Activated naive CD8-positive, alpha-beta T cell treated with anti-CD3 and anti-CD28 coated beads, Interleukin-2, amount 50 U/mL, for 24 hours (primary cell): ENCODE measurements around the gene MRPL17.

Experiments
- ATAC-seq: fragments of 150-1000 bp; cut with Tn5 transposase; one replicate; pipeline ENCODE4 v1.10.0; 2021
- DNase-seq: peaks from one replicate; pipeline ENCODE4 v3.0.0; 2021
- H3K27ac Mint-ChIP-seq: one replicate; pipeline ENCODE4 v1.8.0; 2021; ENCODE audit warnings: mild to moderate bottlenecking, mixed read lengths
- H3K27me3 Mint-ChIP-seq: one replicate; pipeline ENCODE4 v1.8.0; 2021; ENCODE audit warnings: mixed read lengths
- H3K36me3 Mint-ChIP-seq: one replicate; pipeline ENCODE4 v1.8.0; 2021; ENCODE audit warnings: low read depth, mixed read lengths
- H3K4me1 Mint-ChIP-seq: one replicate; pipeline ENCODE4 v1.8.0; 2021; ENCODE audit warnings: mixed read lengths
- H3K4me3 Mint-ChIP-seq: one replicate; pipeline ENCODE4 v1.8.0; 2021; ENCODE audit warnings: mild to moderate bottlenecking, moderate library complexity, mixed read lengths
- H3K9me3 Mint-ChIP-seq: one replicate; pipeline ENCODE4 v1.8.0; 2021; ENCODE audit warnings: mixed read lengths

MRPL17 gene

DNA sequence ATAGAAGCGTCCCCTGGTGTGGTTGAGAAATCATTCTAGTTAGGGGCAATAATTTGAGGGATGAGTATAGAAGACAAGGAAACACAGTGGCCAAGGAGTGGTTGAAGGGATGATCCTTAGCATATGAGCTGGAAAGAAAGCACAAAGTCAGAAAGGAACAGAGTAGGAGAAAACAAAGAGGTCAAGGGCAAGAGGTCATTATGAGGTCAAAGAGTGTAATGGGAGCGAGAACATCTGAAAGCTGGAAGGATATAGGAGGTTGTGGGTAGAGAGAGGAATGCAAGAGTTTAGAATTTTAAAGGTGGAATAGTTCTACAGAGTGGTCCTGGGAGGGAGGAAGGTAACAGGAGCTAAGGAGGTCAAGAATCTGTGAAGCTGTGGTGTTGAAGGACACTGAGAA lies 29.5 kb downstream of the MRPL17 start:
- H3K27ac Mint-ChIP-seq, result no peak overlapping the region
- H3K36me3 Mint-ChIP-seq, result no peaks in the 10 kb centered on the region
- H3K27me3 Mint-ChIP-seq, result peaks cover 11% of the 10 kb centered on the region
- peaks cover 4% of the 10 kb centered on the region for H3K4me1 Mint-ChIP-seq
- no peak overlapping the region for H3K4me3 Mint-ChIP-seq
- DNase-seq (no peak), ATAC-seq (no peak)
- H3K9me3 Mint-ChIP-seq, result no peaks in the 10 kb centered on the region

DNA sequence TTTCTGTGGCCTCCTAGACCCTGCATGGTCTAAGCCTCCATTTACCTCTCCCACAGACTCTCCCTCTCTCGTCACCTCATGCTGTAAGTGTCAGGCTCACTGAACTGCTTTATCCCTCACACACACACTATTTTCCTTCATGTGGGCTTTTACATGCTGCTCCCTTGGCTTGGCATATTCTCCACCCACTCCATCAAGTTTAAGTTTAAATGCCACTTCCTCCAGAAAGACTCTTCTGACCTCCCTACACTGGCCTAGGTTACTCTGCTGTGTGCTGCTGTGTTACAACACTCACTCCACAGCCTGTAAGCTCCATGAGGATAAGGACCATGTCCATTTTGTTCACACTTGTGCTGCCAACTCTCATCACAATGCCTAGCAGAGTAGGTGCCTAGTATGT lies 30.0 kb downstream of the MRPL17 start:
- Mint-ChIP-seq H3K4me1 (peaks cover 4% of the 10 kb centered on the region), H3K4me3 (no peak overlapping the region), H3K27ac (no peak overlapping the region), H3K36me3 (no peaks in the 10 kb centered on the region), H3K9me3 (no peaks in the 10 kb centered on the region), H3K27me3 (peaks cover 11% of the 10 kb centered on the region)
- DNase-seq (no peak), ATAC-seq (no peak)

DNA sequence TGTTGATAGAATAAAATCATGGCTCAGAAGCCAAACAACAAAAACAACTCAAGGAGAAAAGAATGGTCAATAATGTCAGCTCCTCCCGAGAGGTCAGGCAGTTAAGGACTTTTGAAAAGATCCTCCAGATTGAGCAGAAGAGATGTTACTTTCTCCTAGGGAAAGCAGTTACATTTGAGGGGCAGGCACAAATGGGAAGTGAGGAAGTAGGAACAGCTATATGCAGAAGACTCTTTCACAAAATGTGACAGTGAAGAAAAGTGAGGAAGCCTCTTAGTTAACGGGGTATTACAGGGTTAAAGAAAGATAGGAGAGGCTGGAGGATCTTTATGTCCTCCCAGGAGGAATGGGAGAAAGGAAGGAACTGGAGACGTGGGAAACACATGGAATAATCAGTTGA lies 31.0 kb downstream of the MRPL17 start:
- H3K9me3 Mint-ChIP-seq, result no peaks in the 10 kb centered on the region
- H3K27me3 Mint-ChIP-seq, result peaks cover 11% of the 10 kb centered on the region
- H3K36me3 Mint-ChIP-seq, result no peaks in the 10 kb centered on the region
- H3K27ac Mint-ChIP-seq, result no peak overlapping the region
- H3K4me3 Mint-ChIP-seq, result no peak overlapping the region
- no peak for DNase-seq
- H3K4me1 Mint-ChIP-seq, result peaks cover 4% of the 10 kb centered on the region
- ATAC-seq, result no peak

DNA sequence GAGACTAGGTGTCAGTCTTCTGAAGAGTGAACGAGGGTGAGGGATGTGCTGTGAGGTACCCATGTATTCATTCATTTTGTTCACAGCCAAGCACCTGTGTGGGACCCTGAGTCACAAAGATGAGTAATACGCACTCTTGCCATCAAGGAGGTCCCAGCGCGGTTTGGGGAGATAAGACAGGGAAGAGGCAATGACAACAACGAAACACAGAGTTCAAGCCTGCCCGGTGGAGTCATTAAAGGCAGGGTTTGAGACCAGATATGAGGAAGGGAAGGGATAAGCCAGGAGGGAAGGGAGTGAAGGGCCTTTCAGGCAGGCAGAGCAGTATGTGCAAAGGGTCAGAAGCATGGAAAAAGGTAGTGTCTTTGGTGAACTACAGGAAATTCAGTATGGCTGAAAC lies 32.2 kb downstream of the MRPL17 start:
- peaks cover 1% of the 10 kb centered on the region for H3K4me1 Mint-ChIP-seq
- DNase-seq, result peak; percentile 47
- H3K36me3 Mint-ChIP-seq, result no peaks in the 10 kb centered on the region
- H3K27me3 Mint-ChIP-seq, result peaks cover 1% of the 10 kb centered on the region
- H3K27ac Mint-ChIP-seq, result no peak overlapping the region
- H3K4me3 Mint-ChIP-seq, result no peak overlapping the region
- H3K9me3 Mint-ChIP-seq, result no peaks in the 10 kb centered on the region
- peak; percentile 87 for ATAC-seq

DNA sequence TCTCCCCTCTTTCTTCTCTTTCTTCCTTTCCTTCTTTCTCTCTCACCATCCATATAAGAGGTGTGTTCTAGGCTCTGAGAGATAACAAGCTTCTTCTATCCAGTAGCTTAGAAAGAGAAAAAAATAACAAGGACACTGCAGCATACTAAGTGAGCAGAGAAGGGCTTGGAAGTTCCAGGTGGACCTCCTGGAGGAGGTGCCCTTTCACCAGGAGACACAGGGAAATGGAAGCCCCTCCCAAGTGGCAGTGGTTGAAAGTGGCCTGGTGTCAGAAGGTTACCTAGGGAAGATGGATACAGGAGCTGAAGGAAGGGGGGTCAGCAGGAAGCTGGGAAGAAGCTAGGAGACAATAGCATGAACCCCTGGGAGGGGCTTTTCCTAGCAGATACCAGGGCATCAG lies 33.0 kb downstream of the MRPL17 start:
- no peak overlapping the region for H3K27ac Mint-ChIP-seq
- no peak overlapping the region for H3K4me3 Mint-ChIP-seq
- no peak for DNase-seq
- H3K27me3 Mint-ChIP-seq, result no peaks in the 10 kb centered on the region
- no peak for ATAC-seq
- H3K36me3 Mint-ChIP-seq, result no peaks in the 10 kb centered on the region
- H3K9me3 Mint-ChIP-seq, result no peaks in the 10 kb centered on the region
- H3K4me1 Mint-ChIP-seq, result no peaks in the 10 kb centered on the region

DNA sequence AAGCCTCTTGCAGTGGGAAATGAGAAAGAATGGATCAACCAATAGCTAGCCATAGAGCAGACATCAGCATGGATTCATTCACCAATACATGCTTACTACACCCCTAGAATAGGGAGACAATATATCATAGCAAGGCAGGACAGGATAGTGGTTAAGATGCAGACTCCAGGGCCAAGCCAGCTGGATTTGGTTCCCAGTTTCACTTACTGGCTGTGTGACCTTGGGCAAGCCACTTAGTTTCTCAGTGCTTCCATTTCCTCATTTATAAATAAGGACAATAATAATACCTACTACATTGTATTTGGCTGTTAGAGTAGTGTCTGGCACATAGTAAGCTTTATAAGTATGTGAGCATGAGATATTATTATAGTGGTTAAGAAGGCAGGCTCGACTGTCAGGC lies 34.6 kb downstream of the MRPL17 start:
- H3K4me1 Mint-ChIP-seq, result no peaks in the 10 kb centered on the region
- ATAC-seq, result no peak

DNA sequence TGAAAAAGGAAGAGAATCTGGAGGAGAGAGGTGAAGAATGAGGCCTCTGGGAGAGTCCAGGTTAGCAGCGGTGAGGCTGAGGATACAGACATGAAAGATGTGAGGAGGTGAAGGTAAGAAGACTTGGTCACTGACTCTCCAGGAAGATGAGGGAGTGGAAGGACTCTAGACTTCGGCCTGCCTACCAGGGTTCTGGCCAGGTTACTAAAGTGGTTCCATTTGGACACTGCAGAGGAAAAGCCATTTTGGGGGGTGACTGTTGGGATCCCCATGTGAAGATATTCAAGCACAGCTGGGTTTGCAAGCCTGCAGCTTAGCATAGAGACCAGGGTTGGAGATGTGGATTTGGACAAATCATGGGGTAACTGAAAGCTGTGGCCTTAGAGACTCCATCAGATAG lies 35.3 kb downstream of the MRPL17 start:
- DNase-seq (no peak), ATAC-seq (no peak)
- Mint-ChIP-seq H3K4me3 (no peak overlapping the region), H3K36me3 (no peaks in the 10 kb centered on the region), H3K4me1 (no peaks in the 10 kb centered on the region), H3K27ac (no peak overlapping the region), H3K27me3 (no peaks in the 10 kb centered on the region), H3K9me3 (no peaks in the 10 kb centered on the region)

More for the DNA sequence above, 34.6 kb downstream of the MRPL17 start:
- H3K36me3 Mint-ChIP-seq, result no peaks in the 10 kb centered on the region
- H3K27me3 Mint-ChIP-seq, result no peaks in the 10 kb centered on the region
- no peak for DNase-seq
- H3K27ac Mint-ChIP-seq, result no peak overlapping the region
- H3K9me3 Mint-ChIP-seq, result no peaks in the 10 kb centered on the region
- no peak overlapping the region for H3K4me3 Mint-ChIP-seq

DNA sequence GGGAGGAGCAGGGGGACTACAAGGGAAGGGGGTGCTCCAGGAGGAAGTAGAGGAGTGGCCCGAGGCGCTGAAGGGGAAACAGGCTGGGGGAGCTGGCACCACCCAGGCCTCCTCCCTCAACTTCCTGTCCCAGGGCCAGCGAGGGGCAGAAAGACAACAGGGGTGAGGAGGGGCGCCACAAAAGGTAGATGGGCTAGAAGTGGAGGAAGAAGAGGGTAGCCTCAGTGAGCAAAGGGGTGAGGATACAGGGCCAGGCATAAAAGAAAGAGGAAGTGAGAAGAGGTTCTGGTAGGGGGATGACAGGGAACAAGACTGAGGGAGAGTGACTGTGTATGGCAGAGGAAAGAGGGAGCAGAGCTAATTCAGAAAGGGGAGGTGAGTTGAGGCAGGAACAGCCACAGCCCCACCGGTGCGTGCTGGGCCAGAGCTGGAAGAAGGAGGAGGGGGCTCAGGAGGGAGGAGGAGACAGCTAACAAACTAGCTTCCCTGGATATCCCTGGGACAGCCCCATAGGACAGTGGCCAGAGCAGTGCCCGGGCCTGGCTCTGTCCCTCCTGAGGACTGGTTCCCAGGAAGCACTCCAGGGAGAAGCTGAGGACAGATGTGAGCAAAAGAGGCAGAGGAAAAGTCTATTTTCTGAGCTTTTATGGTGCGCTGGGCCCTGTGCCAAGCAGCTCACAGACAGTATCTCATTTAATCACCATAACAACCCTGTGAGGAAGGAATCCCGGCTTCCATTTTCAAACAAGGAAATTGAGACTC lies 36.0 kb downstream of the MRPL17 start:
- DNase-seq (peak; percentile 33), ATAC-seq (no peak)
- Mint-ChIP-seq H3K4me1 (no peaks in the 10 kb centered on the region), H3K27ac (no peak overlapping the region), H3K27me3 (no peaks in the 10 kb centered on the region), H3K36me3 (no peaks in the 10 kb centered on the region), H3K9me3 (no peaks in the 10 kb centered on the region), H3K4me3 (no peak overlapping the region)

DNA sequence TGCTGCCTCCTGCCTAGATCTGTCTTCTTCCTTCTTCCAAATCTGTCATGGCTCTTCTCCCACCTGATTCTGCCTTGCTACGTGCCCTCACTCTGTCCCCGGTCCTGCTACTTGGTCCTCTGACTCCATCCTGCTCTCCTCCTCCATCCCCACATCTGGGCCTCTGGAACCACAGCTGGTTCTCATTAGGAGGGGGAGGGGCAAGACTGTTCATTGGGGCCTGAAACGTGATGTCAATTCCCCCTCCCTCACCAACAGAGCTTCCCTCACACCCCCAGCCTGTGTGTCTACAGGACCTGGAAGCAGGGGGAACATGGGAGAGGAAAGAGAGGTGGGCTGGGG lies 36.6 kb downstream of the MRPL17 start:
- ATAC-seq (no peak), DNase-seq (no peak)
- no peaks in the 10 kb centered on the region for H3K9me3 Mint-ChIP-seq
- H3K27me3 Mint-ChIP-seq, result no peaks in the 10 kb centered on the region
- no peaks in the 10 kb centered on the region for H3K4me1 Mint-ChIP-seq
- H3K36me3 Mint-ChIP-seq, result no peaks in the 10 kb centered on the region
- H3K4me3 Mint-ChIP-seq, result no peak overlapping the region
- H3K27ac Mint-ChIP-seq, result no peak overlapping the region

DNA sequence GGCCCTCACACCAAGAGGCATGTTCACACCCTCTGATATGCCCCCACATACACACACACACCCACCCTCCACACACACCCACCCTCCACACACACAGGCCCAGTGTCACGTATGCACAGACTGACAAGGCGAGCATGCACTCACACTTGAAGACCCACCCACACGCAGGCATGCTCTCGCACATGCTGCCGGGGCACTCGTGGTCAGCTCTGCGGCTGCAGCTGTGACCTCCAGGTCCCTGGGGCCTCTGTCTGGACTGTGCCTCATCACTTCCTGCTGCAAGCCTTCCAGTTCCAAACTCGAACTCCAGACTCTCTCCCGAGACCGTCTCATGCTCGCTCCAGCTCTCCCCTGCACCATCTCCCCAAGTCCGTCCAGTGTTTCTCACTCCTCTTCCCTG lies 37.1 kb downstream of the MRPL17 start:
- H3K36me3 Mint-ChIP-seq, result no peaks in the 10 kb centered on the region
- DNase-seq (peak; percentile 28), ATAC-seq (no peak)
- no peaks in the 10 kb centered on the region for H3K9me3 Mint-ChIP-seq
- H3K27me3 Mint-ChIP-seq, result no peaks in the 10 kb centered on the region
- H3K4me1 Mint-ChIP-seq, result no peaks in the 10 kb centered on the region
- H3K27ac Mint-ChIP-seq, result no peak overlapping the region
- H3K4me3 Mint-ChIP-seq, result no peak overlapping the region

DNA sequence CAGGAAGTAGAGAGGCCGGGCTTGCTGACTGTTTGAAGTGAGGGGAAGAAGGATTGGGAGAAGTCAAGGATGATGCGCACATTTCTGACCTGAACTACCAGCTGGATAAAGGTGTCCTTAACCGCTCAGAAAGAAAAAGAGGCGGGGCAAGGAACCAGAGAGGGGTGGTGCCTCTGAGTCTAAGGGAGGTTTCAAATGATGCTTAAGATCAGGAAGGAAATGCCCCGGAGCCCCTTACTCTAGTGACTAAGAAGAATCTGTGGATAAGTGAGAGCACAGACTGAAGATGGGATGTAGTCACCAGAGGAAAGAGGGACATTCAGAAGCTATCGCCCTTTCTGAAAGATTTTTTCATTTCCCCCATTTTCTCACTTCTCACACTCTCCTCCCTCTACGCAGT lies 40.2 kb downstream of the MRPL17 start:
- H3K4me3 Mint-ChIP-seq, result no peak overlapping the region
- H3K9me3 Mint-ChIP-seq, result no peaks in the 10 kb centered on the region
- H3K36me3 Mint-ChIP-seq, result no peaks in the 10 kb centered on the region
- ATAC-seq, result no peak
- no peaks in the 10 kb centered on the region for H3K4me1 Mint-ChIP-seq
- no peak overlapping the region for H3K27ac Mint-ChIP-seq
- H3K27me3 Mint-ChIP-seq, result no peaks in the 10 kb centered on the region
- DNase-seq, result no peak

DNA sequence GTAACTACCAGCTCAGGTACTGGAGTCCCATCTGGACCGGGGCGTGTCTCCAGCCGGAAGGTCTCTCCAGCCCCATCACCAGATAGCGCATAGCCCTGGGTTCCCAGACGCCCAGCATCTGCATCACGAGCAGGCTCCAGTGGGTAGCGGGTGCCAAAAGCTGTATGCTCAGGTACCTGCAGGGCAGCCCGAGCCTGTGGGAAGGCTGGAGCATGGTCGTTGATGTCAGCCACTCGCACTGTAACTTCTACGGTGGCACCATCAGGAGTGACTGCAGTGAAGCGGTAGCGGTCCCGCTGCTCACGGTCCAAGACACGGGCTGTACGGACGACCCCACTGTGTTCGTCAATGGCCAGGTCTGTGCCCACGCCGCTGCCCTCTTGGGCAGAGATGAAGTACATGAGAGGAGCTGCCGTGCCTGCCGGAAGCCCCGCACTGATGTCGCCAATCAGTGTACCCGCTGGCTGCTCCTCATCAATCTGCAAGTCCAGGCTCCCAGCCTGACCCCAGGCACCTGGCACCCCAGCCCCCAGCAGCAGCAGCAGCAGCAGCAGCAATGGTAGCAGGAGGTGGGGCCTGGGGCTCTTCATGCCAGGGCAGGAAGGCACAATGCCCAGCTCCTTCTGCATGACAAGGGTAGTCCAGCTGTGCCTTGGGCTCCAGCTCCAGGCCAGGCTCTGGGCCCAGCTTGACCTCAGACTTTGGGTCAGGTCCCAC lies 42.0 kb downstream of the MRPL17 start:
- Mint-ChIP-seq H3K27me3 (no peaks in the 10 kb centered on the region), H3K9me3 (no peaks in the 10 kb centered on the region), H3K36me3 (no peaks in the 10 kb centered on the region), H3K27ac (no peak overlapping the region), H3K4me1 (no peaks in the 10 kb centered on the region), H3K4me3 (no peak overlapping the region)
- ATAC-seq (no peak), DNase-seq (no peak)

DNA sequence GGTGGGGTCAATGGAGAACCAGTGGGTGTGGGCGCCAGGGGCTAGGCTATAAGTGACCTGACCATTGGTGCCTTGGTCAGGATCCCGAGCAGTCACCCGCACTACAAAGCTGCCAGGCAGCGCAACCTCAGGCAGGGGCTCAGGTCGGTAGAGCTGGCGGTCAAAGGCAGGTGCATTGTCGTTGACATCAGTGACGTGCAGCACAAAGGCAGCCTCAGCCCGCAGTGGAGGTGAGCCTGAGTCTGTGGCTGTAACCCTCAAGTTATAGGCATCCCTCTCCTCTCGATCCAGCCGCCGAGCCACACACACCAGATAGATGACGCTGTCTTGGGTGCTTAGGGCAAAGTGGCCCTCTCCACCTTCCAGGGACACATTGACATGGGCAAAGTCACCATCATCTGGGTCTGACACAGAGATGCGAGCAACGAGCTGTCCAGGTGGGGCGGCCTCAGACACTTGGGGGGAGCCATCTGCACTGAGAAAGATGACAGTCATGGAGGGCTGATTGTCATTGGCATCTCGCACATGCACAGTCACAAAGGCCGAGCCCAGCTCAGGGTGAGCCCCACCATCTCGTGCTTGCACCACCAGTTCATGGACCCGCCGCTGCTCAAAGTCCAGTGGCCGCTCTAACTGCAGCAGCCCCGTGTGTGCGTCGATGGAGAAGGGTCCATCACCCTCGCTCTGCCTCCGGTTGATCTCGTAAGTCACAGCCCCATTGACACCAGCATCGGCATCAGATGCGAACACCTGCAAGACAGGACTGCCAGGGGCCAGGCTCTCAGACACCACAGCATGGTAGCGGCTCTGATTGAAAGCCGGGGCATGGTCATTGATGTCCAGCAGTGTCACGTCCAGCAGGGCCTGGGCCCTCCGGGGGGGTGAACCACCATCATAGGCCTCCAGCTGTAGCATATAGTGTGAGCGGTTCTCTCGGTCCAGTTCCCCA lies 42.8 kb downstream of the MRPL17 start:
- ATAC-seq (no peak), DNase-seq (no peak)
- H3K9me3 Mint-ChIP-seq, result no peaks in the 10 kb centered on the region
- H3K4me1 Mint-ChIP-seq, result no peaks in the 10 kb centered on the region
- no peak overlapping the region for H3K27ac Mint-ChIP-seq
- no peaks in the 10 kb centered on the region for H3K36me3 Mint-ChIP-seq
- no peak overlapping the region for H3K4me3 Mint-ChIP-seq
- no peaks in the 10 kb centered on the region for H3K27me3 Mint-ChIP-seq

DNA sequence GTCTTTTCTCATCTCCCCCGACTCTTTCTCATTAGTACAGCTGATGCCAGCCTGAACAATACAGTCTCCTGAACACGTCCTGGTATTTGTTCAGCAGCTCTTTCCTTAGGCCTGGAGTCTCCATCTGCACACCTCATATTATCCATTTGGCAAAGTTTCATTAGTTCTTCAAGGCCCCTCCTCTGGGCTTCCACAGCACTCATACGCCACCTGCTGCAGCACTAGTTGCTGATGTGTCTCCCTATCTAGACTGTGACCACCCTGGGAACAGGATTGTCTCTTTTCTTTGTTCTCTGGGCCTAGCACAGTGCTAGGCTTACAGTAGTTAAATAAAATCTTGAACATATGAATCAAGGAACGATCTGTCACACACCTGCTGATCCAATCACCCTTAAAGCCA lies 44.7 kb downstream of the MRPL17 start:
- ATAC-seq, result no peak
- no peaks in the 10 kb centered on the region for H3K4me1 Mint-ChIP-seq
- no peaks in the 10 kb centered on the region for H3K27me3 Mint-ChIP-seq

DNA sequence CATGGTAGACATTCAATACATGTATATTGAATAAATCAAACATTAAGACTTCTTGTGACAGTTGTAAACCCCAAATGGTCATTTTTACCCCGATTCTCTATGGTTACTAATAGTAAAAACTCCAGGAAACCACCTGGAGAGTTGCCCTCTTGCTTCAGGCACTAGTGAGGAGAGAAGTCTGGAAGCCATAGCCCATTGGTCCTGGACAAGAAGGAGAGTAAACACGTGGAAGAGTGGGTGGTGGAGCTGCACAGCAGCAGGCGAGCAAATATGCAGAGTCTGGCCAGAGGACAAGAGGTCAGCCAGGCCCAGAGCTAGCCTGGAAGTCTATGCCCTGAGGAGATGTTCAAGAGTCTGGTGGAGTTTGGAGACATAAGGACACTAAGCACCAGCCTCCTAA lies 45.3 kb downstream of the MRPL17 start:
- H3K4me1 Mint-ChIP-seq, result peaks cover under 1% of the 10 kb centered on the region
- no peaks in the 10 kb centered on the region for H3K36me3 Mint-ChIP-seq
- no peak for DNase-seq
- no peak for ATAC-seq
- no peaks in the 10 kb centered on the region for H3K27me3 Mint-ChIP-seq
- no peak overlapping the region for H3K27ac Mint-ChIP-seq
- H3K4me3 Mint-ChIP-seq, result no peak overlapping the region
- H3K9me3 Mint-ChIP-seq, result no peaks in the 10 kb centered on the region

More for the DNA sequence above, 44.7 kb downstream of the MRPL17 start:
- Mint-ChIP-seq H3K27ac (no peak overlapping the region), H3K4me3 (no peak overlapping the region), H3K9me3 (no peaks in the 10 kb centered on the region), H3K36me3 (no peaks in the 10 kb centered on the region)
- no peak for DNase-seq
